Measurements from ENCODE around the gene PRTN3.

PRTN3 gene

GRCh38 chr19:805166-805551 lies 35.6 kb upstream of the PRTN3 start:
- Histone ChIP-seq H3K9me3 (no peaks in the 10 kb centered on the region), H3K4me3 (no peak overlapping the region), H3K4me1 (peaks cover 12 to 42% (median 29%) of the 10 kb centered on the region in 4 donors), H3K27ac (no peak overlapping the region), H3K36me3 (peaks cover 64 to 78% (median 77%) of the 10 kb centered on the region in 3 donors), H3K27me3 (no peaks in the 10 kb centered on the region)
- intact Hi-C loops (cut with DNase I; ENCODE audit: low total_unique reads): no loop called here
- no peak for DNase-seq
- TF ChIP-seq CTCF (IDR thresholded peaks at IDR 0.05): peak in 1 of 2 experiments; percentile 19

GRCh38 chr19:805600-806550 lies 34.9 kb upstream of the PRTN3 start:
- Histone ChIP-seq H3K27me3 (no peaks in the 10 kb centered on the region), H3K36me3 (peaks cover 67 to 81% (median 79%) of the 10 kb centered on the region in 3 donors), H3K4me3 (no peak overlapping the region), H3K9me3 (no peaks in the 10 kb centered on the region), H3K27ac (no peak overlapping the region), H3K4me1 (peaks cover 5 to 35% (median 22%) of the 10 kb centered on the region in 4 donors)
- no peak for TF ChIP-seq CTCF (IDR thresholded peaks at IDR 0.05)
- intact Hi-C loops (cut with DNase I; ENCODE audit: low total_unique reads): no loop called here
- DNase-seq: no peak

- H3K9me3 ChIP-seq: no peaks in the 10 kb centered on the region
- H3K4me1 ChIP-seq: peaks cover 0 to 25% (median 11%) of the 10 kb centered on the region in 4 donors
- intact Hi-C loops (cut with DNase I; ENCODE audit: low total_unique reads): no loop called here
- H3K4me3 ChIP-seq: no peak overlapping the region
- no peak overlapping the region for H3K27ac ChIP-seq
- no peak for TF ChIP-seq CTCF (IDR thresholded peaks at IDR 0.05)
- no peaks in the 10 kb centered on the region for H3K27me3 ChIP-seq
- DNase-seq: no peak
- peaks cover 78 to 91% (median 89%) of the 10 kb centered on the region in 3 donors for H3K36me3 ChIP-seq
These were observed 33.9 kb upstream of the PRTN3 start for GRCh38 chr19:806815-807421.

GRCh38 chr19:807627-808422 lies 33.0 kb upstream of the PRTN3 start:
- no peak for DNase-seq
- intact Hi-C loops (cut with DNase I; ENCODE audit: low total_unique reads): no loop called here
- Histone ChIP-seq H3K4me3 (no peak overlapping the region), H3K27ac (no peak overlapping the region), H3K27me3 (no peaks in the 10 kb centered on the region), H3K4me1 (peaks cover 0 to 16% (median 3%) of the 10 kb centered on the region in 4 donors), H3K36me3 (peaks cover 80 to 97% (median 95%) of the 10 kb centered on the region in 3 donors), H3K9me3 (no peaks in the 10 kb centered on the region)
- no peak for TF ChIP-seq CTCF (IDR thresholded peaks at IDR 0.05)

- DNase-seq: no peak
- no peak overlapping the region for H3K27ac ChIP-seq
- no peak for TF ChIP-seq CTCF (IDR thresholded peaks at IDR 0.05)
- no peak overlapping the region for H3K4me3 ChIP-seq
- H3K36me3 ChIP-seq: peaks cover 84 to 99% (median 95%) of the 10 kb centered on the region in 3 donors
- intact Hi-C loops (cut with DNase I; ENCODE audit: low total_unique reads): no loop called here
- H3K4me1 ChIP-seq: peaks cover 0 to 10% (median 0%) of the 10 kb centered on the region in 4 donors
- H3K9me3 ChIP-seq: no peaks in the 10 kb centered on the region
- no peaks in the 10 kb centered on the region for H3K27me3 ChIP-seq
These were observed 32.4 kb upstream of the PRTN3 start for GRCh38 chr19:808423-808775.
